Activated CD4-positive, alpha-beta T cell treated with anti-CD3 and anti-CD28 coated beads for 24 hours (primary cell): ENCODE measurements around the gene PWWP2B.

Experiments used
- DNase-seq, 2 donors: peaks; one replicate each; pipeline ENCODE4 v3.0.0-alpha.2; 2020; ENCODE audit warnings: low read depth in 2 of 2

Gene PWWP2B

GRCh38 chr10:132459301-132460003, 62.5 kb downstream of the PWWP2B start:
- no peak for DNase-seq

GRCh38 chr10:132460071-132460470, 63.1 kb downstream of the PWWP2B start:
- no peak for DNase-seq

GRCh38 chr10:132460691-132461090, 63.7 kb downstream of the PWWP2B start:
- DNase-seq = no peak

GRCh38 chr10:132461103-132461682, 64.2 kb downstream of the PWWP2B start:
- DNase-seq = no peak

GRCh38 chr10:132461683-132462231, 64.8 kb downstream of the PWWP2B start:
- DNase-seq = no peak

GRCh38 chr10:132462463-132463332, 65.7 kb downstream of the PWWP2B start:
- no peak for DNase-seq

- no peak for DNase-seq
Measured at GRCh38 chr10:132463333-132464255, 66.6 kb downstream of the PWWP2B start.

- no peak for DNase-seq
Measured at GRCh38 chr10:132464256-132465192, 67.5 kb downstream of the PWWP2B start.

GRCh38 chr10:132465193-132465888, 68.3 kb downstream of the PWWP2B start:
- no peak for DNase-seq

- no peak for DNase-seq
Measured at GRCh38 chr10:132465889-132466519, 69.0 kb downstream of the PWWP2B start.

GRCh38 chr10:132466520-132467463, 69.8 kb downstream of the PWWP2B start:
- DNase-seq = no peak
